H1 (cell line): ENCODE data around the gene MEFV. TPM values are rescaled to one million over a fixed set of nuclear protein-coding genes. Genes with fewer than 3 reads are reported as not detected.

Experiments used
- ASH2L ChIP-seq: fragments of 200-600, 300-600 bp; sonication (generic); IDR thresholded peaks from one replicate; pipeline ENCODE4 v1.7.1; 2017; ENCODE audit warnings: low read length
- CBX5 ChIP-seq: fragments of 300-800, 300-1000 bp; sonication (generic); IDR thresholded peaks from 2 replicates; pipeline ENCODE4 v1.7.1; 2016; ENCODE audit warnings: antibody characterized with exemption, low read length, low read depth
- CHD2 ChIP-seq: IDR thresholded peaks from 2 replicates; pipeline ENCODE4 v1.6.1; 2012; ENCODE audit warnings: low read length, improper control_type of control experiment
- CHD7 ChIP-seq: fragments of 300-600 bp; sonication (generic); IDR thresholded peaks from 2 replicates; pipeline ENCODE4 v1.7.1; 2012; ENCODE audit warnings: low read length, moderate library complexity, mild to moderate bottlenecking, inconsistent platforms; ENCODE audit not compliant: insufficient replicate concordance
- FOSL1 ChIP-seq: IDR thresholded peaks from 2 replicates; pipeline ENCODE4 v1.6.1; 2011; ENCODE audit warnings: mild to moderate bottlenecking, low read depth, low read length, moderate library complexity; ENCODE audit not compliant: insufficient read depth
- MAX ChIP-seq: IDR thresholded peaks from 2 replicates; pipeline ENCODE4 v1.6.1; 2012; ENCODE audit warnings: inconsistent platforms
- POLR2A ChIP-seq, 2 experiments: IDR thresholded peaks; 1 replicate in 1 of 2; 2 replicates in 1 of 2; pipeline ENCODE4 v1.6.1; 2011; ENCODE audit warnings: low read depth in 2 of 2, low read length in 2 of 2, mild to moderate bottlenecking in 2 of 2; ENCODE audit errors: control extremely low read depth in 1 of 2
- POLR2AphosphoS5 ChIP-seq: IDR thresholded peaks from 2 replicates; pipeline ENCODE4 v1.6.1; 2011; ENCODE audit warnings: low read depth, low read length
- SRF ChIP-seq: IDR thresholded peaks from 2 replicates; pipeline ENCODE4 v1.6.1; 2011; ENCODE audit warnings: mild to moderate bottlenecking, low read depth, low read length, moderate library complexity
- TBP ChIP-seq: IDR thresholded peaks from 2 replicates; pipeline ENCODE4 v1.6.1; 2011; ENCODE audit warnings: low read depth, low read length, improper control_type of control experiment
- polyA plus RNA-seq, 7 experiments: library from polyadenylated mRNA; depleted of rRNA in 3 of 7; stranded (reverse) in 5 of 7; unstranded in 2 of 7; fragments of >200 nt in 5 of 7; fragments of 200-250 nt in 2 of 7; gene quantifications; 1 replicate in 5 of 7; 2 replicates in 1 of 7; 4 replicates in 1 of 7; pipeline versions ENCODE4 v1.2.1 to v1.2.3, GENCODE V29; 2011 to 2013; ENCODE audit warnings: missing spikeins in 2 of 7, mixed read lengths in 2 of 7
- total RNA-seq: library from RNA; stranded (reverse); fragmentation: NEBNext Ultra II Directional; extraction: Animal tissue kit (Norgen Biotek cat#: 25700); gene quantifications from 2 replicates; pipeline ENCODE4 v1.2.1, GENCODE V29; 2021

The MEFV gene
- total and polyA plus RNA-seq, 2 of the 8 experiments (the other 6 are each of a cell fraction or from before 2014, with no cell fraction given) = 0.03 TPM; not detected in 1

GRCh38 chr16:3282103-3282729, 25.8 kb upstream of the MEFV start (continued):
- TF ChIP-seq CHD7 (no peak), MAX (no peak; the same call in 1 of the 2 replicates), CHD2 (0 out of 2 replicates have a peak, but pooled peaks have one; percentile 7), FOSL1 (no peak), POLR2A (IDR thresholded peaks at IDR 0.05; ENCODE audit: control extremely low read depth in 1 of 2, low read depth in 2 of 2, low read length in 2 of 2) (peak in 1 of 2 experiments; percentile 11; a peak in 1 of 3 replicates), TBP (peak; percentile 15; the same call in 1 of the 2 replicates), POLR2AphosphoS5 (peak; percentile 52; the same call in 1 of the 2 replicates), CBX5 (no peak), SRF (no peak), ASH2L (peak; percentile 46)
